ENCODE data around the gene TNFRSF1B.

GRCh38 chr1:12184008-12184681 is 17.4 kb downstream of the TNFRSF1B start:
- TF ChIP-seq CTCF (IDR thresholded peaks at IDR 0.05; ENCODE audit: poor library complexity, severe bottlenecking) (no peak), POLR2AphosphoS5 (IDR thresholded peaks at IDR 0.05) (no peak)

Measured in neural cell (in vitro differentiated cells).